Smooth muscle cell of the umbilical artery (primary cell): ENCODE data around the gene PRADC1. TPM values are rescaled to one million over a fixed set of nuclear protein-coding genes. Genes with fewer than 3 reads are reported as not detected.

Experiments used
- total RNA-seq: library from RNA; depleted of rRNA; stranded (reverse); fragments of >200 nt; gene quantifications from 2 replicates; pipeline ENCODE4 v1.2.3, GENCODE V29; 2014

The PRADC1 gene
- 9.1 and 13.7 TPM in 2 replicates for total RNA-seq

DNA sequence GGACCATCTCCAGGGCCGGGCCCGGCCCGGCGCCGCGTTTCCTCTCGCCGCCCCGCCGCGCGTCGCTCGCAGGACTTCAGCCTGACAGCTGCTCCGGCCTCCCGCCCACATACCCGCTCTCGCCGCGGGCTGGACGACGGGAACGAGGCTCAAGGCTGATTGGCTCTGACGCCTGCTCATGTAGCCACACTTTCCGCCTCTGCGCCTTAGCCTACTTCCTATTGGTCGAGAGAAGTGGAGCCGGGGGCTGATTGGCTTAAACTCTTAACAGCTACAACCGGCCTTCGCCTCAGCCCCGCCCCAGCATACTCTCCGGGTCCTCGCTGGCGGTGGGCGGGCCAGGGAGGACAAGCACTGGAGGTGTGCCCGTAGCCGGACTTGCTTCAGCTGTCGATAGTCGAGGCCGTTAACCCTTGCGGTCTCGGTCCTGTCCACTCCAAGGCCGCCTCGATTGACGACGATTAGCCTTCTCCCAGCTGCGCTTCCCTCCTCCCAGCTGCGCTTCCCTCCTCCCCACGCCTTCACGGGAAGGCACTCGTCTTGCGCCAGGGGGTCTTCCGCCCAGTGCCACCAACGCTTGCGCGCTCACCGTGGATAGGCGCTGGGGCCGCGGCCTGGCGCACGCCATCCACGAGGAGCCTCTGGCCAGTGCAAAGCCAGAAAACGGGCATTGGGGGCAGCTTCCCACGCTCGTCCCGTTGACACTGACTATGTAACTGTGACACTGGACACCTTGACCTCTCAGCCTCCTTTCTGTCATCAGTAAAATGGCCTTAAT, at the start of gene PRADC1:
TSS of gene PRADC1 (minus strand) at position 86 of the 778 bp plus-strand sequence. CDS start at position 7, 79 bp downstream.

DNA sequence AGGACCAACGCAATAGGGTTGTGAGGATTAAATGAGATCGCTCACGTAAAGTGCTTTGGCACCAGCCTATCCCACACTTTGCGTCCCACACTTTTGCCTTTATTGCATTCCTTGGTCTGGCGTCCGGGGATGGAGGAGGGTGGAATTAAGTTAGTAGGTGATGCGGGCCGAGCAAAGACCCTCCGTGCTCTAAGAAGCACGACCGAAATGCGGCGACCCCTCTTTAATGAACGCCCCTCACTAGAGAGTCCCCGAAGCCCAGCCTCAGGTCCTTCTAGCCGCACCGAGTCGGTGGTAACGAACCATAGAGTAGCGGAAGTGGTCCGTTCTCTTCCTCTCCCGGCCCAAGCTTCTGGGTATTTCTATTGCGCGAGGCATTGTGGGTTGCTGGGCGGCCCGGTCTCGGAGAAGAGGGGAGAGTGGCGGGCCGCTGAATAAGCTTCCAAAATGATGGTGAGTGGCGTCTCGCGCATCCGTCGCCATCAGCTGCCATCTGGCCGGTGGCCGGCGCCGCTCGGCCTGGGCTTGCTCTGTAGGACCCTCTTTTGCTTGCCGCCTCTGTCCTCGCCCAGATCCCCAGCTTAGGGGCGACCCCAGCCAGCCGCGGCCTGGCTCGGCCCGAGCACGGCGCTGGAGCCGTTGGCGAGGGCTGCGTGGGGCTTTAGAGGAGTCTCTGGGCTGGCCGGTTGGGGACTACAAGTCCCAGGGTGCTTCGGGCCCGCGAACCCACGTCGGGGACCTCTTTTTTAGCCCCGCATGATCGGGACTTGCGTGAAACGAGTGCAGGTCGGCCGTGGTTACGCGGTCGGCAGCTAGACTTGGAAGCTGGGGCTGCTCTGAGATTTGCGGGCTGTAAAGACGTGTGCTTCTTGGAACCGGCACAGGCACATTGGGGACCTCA, 1.1 kb upstream of the PRADC1 start, which contains the start of gene CCT7:
TSS of gene CCT7 (plus strand) at position 377 of the 901 bp plus-strand sequence. CDS start at position 448, 71 bp downstream.

DNA sequence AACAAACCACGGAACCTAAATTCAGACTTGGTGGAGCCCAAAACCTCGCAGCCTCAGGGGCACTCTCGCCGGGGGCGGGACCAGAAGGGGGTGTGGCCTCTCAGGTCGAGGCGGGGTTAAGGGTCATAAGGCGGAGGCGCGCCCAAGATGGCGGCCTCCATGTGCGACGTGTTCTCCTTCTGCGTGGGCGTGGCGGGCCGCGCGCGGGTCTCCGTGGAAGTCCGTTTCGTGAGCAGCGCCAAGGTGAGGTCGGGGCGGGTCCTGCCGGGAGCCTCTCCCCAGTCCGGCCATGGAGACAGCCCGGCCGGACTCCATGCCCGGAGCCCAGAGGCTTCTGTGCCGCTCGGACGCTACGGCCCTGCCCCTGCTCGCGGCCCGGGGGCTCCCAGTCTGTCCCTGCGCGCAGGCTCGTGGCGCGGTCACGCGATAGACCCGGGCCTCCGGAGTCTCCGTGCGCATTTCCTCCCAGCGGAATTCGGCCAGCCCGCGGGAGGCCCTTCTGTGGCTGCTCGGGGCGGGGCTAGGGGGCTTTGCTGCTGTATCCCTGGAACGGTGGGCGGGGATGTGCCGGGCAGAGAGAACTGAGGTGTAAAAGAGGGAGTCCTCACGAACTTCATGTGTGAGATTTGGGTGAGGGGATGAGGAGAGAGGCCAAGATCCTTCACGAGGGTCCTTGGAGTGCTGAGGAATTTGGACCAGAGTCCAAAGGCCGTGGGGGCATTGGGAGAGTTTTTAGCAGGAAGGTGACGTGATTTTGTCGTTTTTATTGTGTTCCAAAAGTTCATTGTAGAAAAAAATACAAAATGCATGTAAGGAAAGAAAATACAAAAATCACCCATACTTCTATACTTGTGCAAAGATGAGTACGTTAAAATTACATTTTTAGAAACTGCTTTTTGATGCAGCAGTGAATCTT, 18.7 kb downstream of the PRADC1 start, which contains the start of gene SMYD5:
TSS of gene SMYD5 (plus strand) at position 126 of the 916 bp plus-strand sequence. CDS start at position 148, 22 bp downstream.

DNA sequence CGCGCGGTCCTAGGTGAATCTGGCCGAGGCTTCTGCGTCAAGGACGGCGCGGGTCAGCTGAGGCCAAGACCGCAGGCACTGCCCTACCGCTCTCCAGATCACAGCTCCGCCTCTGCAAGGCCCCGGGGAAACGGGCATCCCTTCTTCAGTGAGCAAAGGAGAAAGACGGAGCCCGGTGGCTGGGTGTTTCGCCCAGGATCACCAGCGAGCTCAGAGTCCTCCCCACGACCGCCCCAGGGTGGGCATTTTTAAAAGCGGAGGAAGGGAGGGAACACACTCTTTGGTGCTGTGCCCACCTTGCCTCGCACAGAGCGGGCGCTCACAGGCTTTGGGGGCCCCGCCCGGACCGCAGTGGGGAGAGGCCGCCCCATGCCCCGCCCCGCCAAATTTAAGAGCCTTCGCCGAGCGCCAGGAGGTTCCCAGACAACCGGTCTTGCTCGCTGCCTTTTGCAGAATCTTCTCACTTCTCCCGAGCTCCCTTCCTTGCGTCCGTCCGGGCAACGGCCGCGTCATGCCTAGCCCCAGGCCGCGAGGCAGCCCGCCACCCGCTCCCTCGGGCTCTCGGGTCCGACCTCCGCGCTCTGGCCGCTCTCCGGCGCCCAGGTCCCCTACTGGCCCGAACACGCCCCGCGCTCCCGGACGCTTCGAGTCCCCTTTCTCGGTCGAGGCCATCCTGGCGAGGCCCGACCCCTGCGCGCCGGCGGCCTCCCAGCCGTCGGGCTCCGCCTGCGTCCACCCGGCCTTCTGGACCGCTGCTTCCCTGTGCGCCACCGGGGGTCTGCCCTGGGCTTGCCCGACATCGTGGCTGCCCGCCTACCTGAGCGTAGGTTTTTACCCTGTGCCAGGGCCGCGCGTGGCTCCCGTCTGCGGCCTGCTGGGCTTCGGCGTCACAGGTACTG, 30.6 kb downstream of the PRADC1 start, which contains the start of gene NOTO:
TSS of gene NOTO (plus strand) at position 419 of the 899 bp plus-strand sequence. CDS start at position 512, 93 bp downstream.

Other genes with a start within 250 kb of the PRADC1 start
- gene SFXN5, start 161.5 kb downstream of the PRADC1 start, total RNA-seq, result 14.8 and 21.3 TPM in 2 replicates
- 30.9 and 58.9 TPM in 2 replicates for gene RAB11FIP5, start 120.3 kb downstream of the PRADC1 start, total RNA-seq
- gene NOTO, start 30.7 kb downstream of the PRADC1 start, total RNA-seq, result not detected in 2 replicates
- 14.0 and 26.5 TPM in 2 replicates for gene SMYD5, start 19.0 kb downstream of the PRADC1 start, total RNA-seq
- gene CCT7, start 1.1 kb upstream of the PRADC1 start, total RNA-seq, result 280 and 380 TPM in 2 replicates
- gene FBXO41, start 51.2 kb upstream of the PRADC1 start, total RNA-seq, result 1.8 and 2.4 TPM in 2 replicates
- not detected in 2 replicates for gene EGR4, start 60.3 kb upstream of the PRADC1 start, total RNA-seq
- 14.6 and 23.9 TPM in 2 replicates for gene ALMS1, start 152.6 kb upstream of the PRADC1 start, total RNA-seq